ENCODE data around the gene DNAH2. TPM values are rescaled to one million over a fixed set of nuclear protein-coding genes. Genes with fewer than 3 reads are reported as not detected.

Gene DNAH2
- total and polyA plus RNA-seq, 12 donors = under 0.01 to 0.30 (median 0.03) TPM; not detected in 3

DNA sequence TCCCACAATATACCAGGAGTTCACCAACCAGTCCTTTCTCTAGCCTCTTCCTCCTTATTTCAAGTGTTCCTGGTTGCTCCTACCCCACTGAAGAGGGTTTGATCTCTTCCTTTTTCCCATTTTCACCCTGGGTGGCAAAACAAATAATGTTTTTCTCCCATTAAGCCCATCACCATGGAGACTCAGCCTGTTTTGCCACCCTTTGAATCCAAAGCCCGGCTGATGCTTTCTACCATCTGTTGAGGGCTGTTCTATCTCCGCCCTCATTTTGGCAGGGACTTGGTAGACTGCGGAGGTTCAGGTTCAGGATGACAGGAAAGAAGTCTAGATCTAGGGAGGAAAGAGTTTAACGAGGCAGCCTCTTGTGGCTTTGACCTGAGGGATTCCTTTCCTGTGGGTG is 2.6 kb downstream of the DNAH2 start:
- H3K27ac ChIP-seq = no peak overlapping the region
- no peak for DNase-seq
- no peak overlapping the region for H3K4me3 ChIP-seq
- 50 to 58% methylated on average over 4 of the region's 4 CpGs for WGBS, 2 donors
- peaks cover under 1 to 65% (median 29%) of the 10 kb centered on the region in 7 donors for H3K27me3 ChIP-seq
- intact Hi-C loops (cut with DNase I) = no loop called here
- peaks cover 3 to 22% (median 8%) of the 10 kb centered on the region in 9 donors for H3K4me1 ChIP-seq
- no peaks in the 10 kb centered on the region for H3K9me3 ChIP-seq
- TF ChIP-seq, protein P1, sequence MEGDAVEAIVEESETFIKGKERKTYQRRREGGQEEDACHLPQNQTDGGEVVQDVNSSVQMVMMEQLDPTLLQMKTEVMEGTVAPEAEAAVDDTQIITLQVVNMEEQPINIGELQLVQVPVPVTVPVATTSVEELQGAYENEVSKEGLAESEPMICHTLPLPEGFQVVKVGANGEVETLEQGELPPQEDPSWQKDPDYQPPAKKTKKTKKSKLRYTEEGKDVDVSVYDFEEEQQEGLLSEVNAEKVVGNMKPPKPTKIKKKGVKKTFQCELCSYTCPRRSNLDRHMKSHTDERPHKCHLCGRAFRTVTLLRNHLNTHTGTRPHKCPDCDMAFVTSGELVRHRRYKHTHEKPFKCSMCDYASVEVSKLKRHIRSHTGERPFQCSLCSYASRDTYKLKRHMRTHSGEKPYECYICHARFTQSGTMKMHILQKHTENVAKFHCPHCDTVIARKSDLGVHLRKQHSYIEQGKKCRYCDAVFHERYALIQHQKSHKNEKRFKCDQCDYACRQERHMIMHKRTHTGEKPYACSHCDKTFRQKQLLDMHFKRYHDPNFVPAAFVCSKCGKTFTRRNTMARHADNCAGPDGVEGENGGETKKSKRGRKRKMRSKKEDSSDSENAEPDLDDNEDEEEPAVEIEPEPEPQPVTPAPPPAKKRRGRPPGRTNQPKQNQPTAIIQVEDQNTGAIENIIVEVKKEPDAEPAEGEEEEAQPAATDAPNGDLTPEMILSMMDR (IDR thresholded peaks at IDR 0.05) = no peak
- H3K36me3 ChIP-seq = no peaks in the 10 kb centered on the region
- ATAC-seq = no peak

DNA sequence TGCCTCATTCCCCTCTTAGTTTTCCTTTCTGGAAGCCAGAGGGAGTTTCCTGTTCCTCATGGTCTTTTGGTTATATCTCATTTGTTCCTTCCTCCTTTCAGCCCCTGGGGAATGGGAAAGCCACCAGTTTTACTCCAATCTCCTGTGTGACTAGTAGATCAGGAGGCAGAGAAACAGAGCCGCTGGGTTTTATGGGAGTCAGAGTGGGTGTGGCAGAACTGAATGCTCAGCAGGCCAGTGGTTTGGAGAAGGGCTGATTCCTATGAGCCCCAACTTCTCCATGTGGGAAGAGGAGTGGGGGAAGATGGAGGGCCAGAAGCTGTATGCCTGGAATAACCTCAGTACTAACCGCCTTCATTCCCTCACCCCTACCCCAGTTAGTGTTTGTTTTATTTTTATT is 4.1 kb downstream of the DNAH2 start:
- TF ChIP-seq, protein P1 (IDR thresholded peaks at IDR 0.05) = no peak
- 62 to 70% methylated on average over 2 of the region's 2 CpGs for WGBS, 2 donors
- no peak for DNase-seq
- Histone ChIP-seq H3K36me3 (no peaks in the 10 kb centered on the region), H3K4me3 (no peak overlapping the region), H3K27me3 (peaks cover 0 to 50% (median 19%) of the 10 kb centered on the region in 7 donors), H3K4me1 (peaks cover 1 to 17% (median 6%) of the 10 kb centered on the region in 9 donors), H3K27ac (no peak overlapping the region), H3K9me3 (no peaks in the 10 kb centered on the region)
- intact Hi-C loops (cut with DNase I) = no loop called here
- no peak for ATAC-seq

DNA sequence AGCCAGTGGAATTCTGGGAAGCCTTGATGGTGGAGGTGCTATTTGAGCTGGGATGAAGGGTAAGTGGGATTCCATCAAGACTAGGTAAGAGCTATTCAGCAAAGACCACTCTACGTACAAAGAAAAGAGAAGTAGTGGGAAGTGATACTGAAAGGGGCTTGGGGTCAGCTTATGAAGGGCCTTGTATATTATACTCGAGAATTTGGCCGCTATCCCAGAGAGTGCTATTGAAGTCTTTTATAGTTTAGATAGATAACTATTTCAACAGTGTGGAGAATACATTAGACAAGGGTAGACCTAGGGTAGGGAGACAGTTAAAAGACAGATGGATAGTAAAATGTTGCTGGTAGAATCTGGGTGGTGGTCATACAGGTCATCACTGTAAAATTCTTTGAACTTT is 10.3 kb downstream of the DNAH2 start:
- Histone ChIP-seq H3K36me3 (no peaks in the 10 kb centered on the region), H3K4me1 (peaks cover 0 to 4% (median 0%) of the 10 kb centered on the region in 9 donors), H3K27ac (no peak overlapping the region), H3K4me3 (no peak overlapping the region), H3K9me3 (no peaks in the 10 kb centered on the region), H3K27me3 (peaks cover 0 to 27% (median 8%) of the 10 kb centered on the region in 7 donors)
- TF ChIP-seq, protein P1 (IDR thresholded peaks at IDR 0.05) = no peak
- ATAC-seq (no peak), DNase-seq (no peak)
- WGBS, 2 donors = 43 to 61% methylated on average over 3 of the region's 3 CpGs
- intact Hi-C loops (cut with DNase I) = no loop called here

DNA sequence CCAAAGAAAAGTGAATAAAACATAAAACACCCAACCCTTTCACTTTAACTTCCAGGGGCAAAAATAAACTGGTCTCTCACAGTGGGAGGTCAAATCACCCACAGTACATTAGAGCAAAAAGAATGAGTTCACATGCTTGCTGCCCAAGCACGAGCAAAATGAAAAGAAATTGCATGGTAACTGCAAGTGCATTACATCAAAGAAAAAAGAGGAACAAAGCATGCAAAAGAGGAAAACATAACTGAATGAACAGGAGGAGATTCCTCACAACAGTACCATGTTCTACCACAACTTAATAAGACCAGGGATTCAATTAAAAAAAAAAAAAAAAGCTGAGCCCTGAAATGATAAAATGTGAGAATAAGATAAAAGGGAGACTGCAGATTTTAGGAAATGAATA is 12.3 kb downstream of the DNAH2 start:
- ATAC-seq = no peak
- Histone ChIP-seq H3K4me1 (peaks cover 0 to 4% (median 0%) of the 10 kb centered on the region in 9 donors), H3K4me3 (no peak overlapping the region), H3K36me3 (no peaks in the 10 kb centered on the region), H3K27ac (no peak overlapping the region), H3K27me3 (peaks cover 0 to 14% (median 0%) of the 10 kb centered on the region in 7 donors), H3K9me3 (no peaks in the 10 kb centered on the region)
- DNase-seq = no peak
- TF ChIP-seq, protein P1 (IDR thresholded peaks at IDR 0.05) = no peak
- 61 to 71% methylated on average over 1 of the region's 1 CpG for WGBS, 2 donors
- intact Hi-C loops (cut with DNase I) = loop anchor here in 1 of 10 donors (10.0 kb wide), 1 partner anchor 315 kb away; no protein-coding TSS in a partner anchor

Measured in heart right ventricle (tissue), 16 donors.